Middle frontal gyrus (tissue), 1 donor: ENCODE measurements around the gene WDR64.
"Not testable (repeated sequence)": the region's sequence is repeated elsewhere in the genome, so short reads cannot be mapped to it uniquely, and the experiment has no call there.

Experiments
- DNase-seq: peaks from one replicate; pipeline ENCODE4 v3.0.0-alpha.2; 2015; ENCODE audit warnings: low spot score; ENCODE audit errors: extremely low spot score

Gene WDR64

GRCh38 chr1:241735493-241735926 is 83.4 kb downstream of the WDR64 start:
- not testable (repeated sequence) for DNase-seq

- DNase-seq: no peak
These were observed 84.3 kb downstream of the WDR64 start for GRCh38 chr1:241736387-241736786.

- no peak for DNase-seq
These were observed 86.4 kb downstream of the WDR64 start for GRCh38 chr1:241738284-241739078.

GRCh38 chr1:241742084-241742483 is 90.0 kb downstream of the WDR64 start:
- DNase-seq: no peak

GRCh38 chr1:241744591-241744990 is 92.5 kb downstream of the WDR64 start:
- no peak for DNase-seq

GRCh38 chr1:241747992-241748391 is 95.9 kb downstream of the WDR64 start:
- no peak for DNase-seq

- DNase-seq: peak; percentile 35
These were observed 97.2 kb downstream of the WDR64 start for GRCh38 chr1:241749041-241749944.

GRCh38 chr1:241749945-241750695 is 98.0 kb downstream of the WDR64 start:
- no peak for DNase-seq

GRCh38 chr1:241751524-241751923 is 99.4 kb downstream of the WDR64 start:
- DNase-seq: no peak

- DNase-seq: no peak
These were observed 110.7 kb downstream of the WDR64 start for GRCh38 chr1:241762713-241763339.

GRCh38 chr1:241765390-241765789 is 113.3 kb downstream of the WDR64 start:
- no peak for DNase-seq

GRCh38 chr1:241767737-241768136 is 115.7 kb downstream of the WDR64 start:
- no peak for DNase-seq

GRCh38 chr1:241770115-241770514 is 118.0 kb downstream of the WDR64 start:
- no peak for DNase-seq

GRCh38 chr1:241771117-241771516 is 119.0 kb downstream of the WDR64 start:
- no peak for DNase-seq

- DNase-seq: no peak
These were observed 120.9 kb downstream of the WDR64 start for GRCh38 chr1:241772932-241773500.

- DNase-seq: no peak
These were observed 121.9 kb downstream of the WDR64 start for GRCh38 chr1:241773991-241774390.

- DNase-seq: no peak
These were observed 122.9 kb downstream of the WDR64 start for GRCh38 chr1:241775021-241775420.

- no peak for DNase-seq
These were observed 124.8 kb downstream of the WDR64 start for GRCh38 chr1:241776911-241777310.

GRCh38 chr1:241778117-241778516 is 126.0 kb downstream of the WDR64 start:
- DNase-seq: no peak

- no peak for DNase-seq
These were observed 127.8 kb downstream of the WDR64 start for GRCh38 chr1:241779897-241780296.

GRCh38 chr1:241782396-241782795 is 130.3 kb downstream of the WDR64 start:
- no peak for DNase-seq
